ENCODE measurements around the gene ZSCAN25. TPM values are rescaled to one million over a fixed set of nuclear protein-coding genes. Genes with fewer than 3 reads are reported as not detected.

The ZSCAN25 gene
- total RNA-seq, 2 donors from 2014 or later: 22.2 to 23.1 TPM

DNA sequence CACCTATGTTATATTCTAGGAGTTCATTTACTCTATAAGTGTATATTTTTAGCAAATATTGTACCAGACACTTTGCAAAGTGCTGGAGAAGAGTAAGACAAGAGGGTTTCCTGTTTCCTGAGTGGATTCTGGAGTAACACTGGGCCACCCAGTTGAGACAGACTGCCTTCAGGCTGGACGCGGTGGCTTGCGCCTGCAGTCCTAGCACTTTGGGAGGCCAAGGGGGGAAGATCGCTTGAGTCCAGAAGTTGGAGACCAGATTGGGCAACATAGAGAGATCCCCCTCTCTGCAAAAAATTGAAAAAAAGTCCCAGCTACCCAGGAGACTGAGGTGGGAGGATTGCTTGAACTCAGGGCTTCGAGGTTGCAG, 772 bp upstream of the ZSCAN25 start:
- 99 to 100% methylated on average over 1 to 5 of the region's 5 CpGs for WGBS, 2 experiments (ENCODE audit: insufficient coverage in 1 of 2, insufficient read length in 1 of 2)

GRCh38 chr7:99617192-99617781, 541 bp downstream of the ZSCAN25 start:
- 18 to 20% methylated on average over 22 of the region's 22 CpGs for WGBS, 2 experiments (ENCODE audit: insufficient coverage in 1 of 2, insufficient read length in 1 of 2)
- peak overlapping the region; percentile 88 for H3K4me3 Mint-ChIP-seq
- peak overlapping the region; percentile 69 for H3K27ac ChIP-seq (ENCODE audit: low read depth, low read length)
- TF ChIP-seq CTCF (conservative IDR thresholded peaks at IDR 0.05): no peak
- peaks cover 16% of the 10 kb centered on the region for H3K4me1 Mint-ChIP-seq
- DNase-seq: peak; percentile 79
- peak overlapping the region; percentile 98 for H3K27ac Mint-ChIP-seq
- H3K9me3 Mint-ChIP-seq: peaks cover 2% of the 10 kb centered on the region
- H3K9ac ChIP-seq (ENCODE audit: extremely low read depth, low read length, poor library complexity, severe bottlenecking): peak overlapping the region; percentile 85
- H3K36me3 Mint-ChIP-seq (ENCODE audit: low read depth): peaks cover 39% of the 10 kb centered on the region
- no peaks in the 10 kb centered on the region for H3K9me3 ChIP-seq (ENCODE audit: control insufficient read depth, low read length)
- H3K27me3 Mint-ChIP-seq (ENCODE audit: insufficient read depth): peaks cover 20% of the 10 kb centered on the region
- no peaks in the 10 kb centered on the region for H3K27me3 ChIP-seq (ENCODE audit: control insufficient read depth, insufficient read depth, low read length, poor library complexity, severe bottlenecking)
- peaks cover 5% of the 10 kb centered on the region for H3K4me1 ChIP-seq (ENCODE audit: control insufficient read depth, insufficient read depth, low read length)
- peaks cover 41% of the 10 kb centered on the region for H3K36me3 ChIP-seq (ENCODE audit: control insufficient read depth, insufficient read depth, low read length)
- peak overlapping the region; percentile 92 for H3K4me3 ChIP-seq (ENCODE audit: low read length)

More for the DNA sequence above, 772 bp upstream of the ZSCAN25 start:
- Histone ChIP-seq H3K9me3 (ENCODE audit: control insufficient read depth, low read length) (no peaks in the 10 kb centered on the region), H3K36me3 (ENCODE audit: control insufficient read depth, insufficient read depth, low read length) (peaks cover 28% of the 10 kb centered on the region), H3K27me3 (ENCODE audit: control insufficient read depth, insufficient read depth, low read length, poor library complexity, severe bottlenecking) (no peaks in the 10 kb centered on the region), H3K4me3 (ENCODE audit: low read length) (peak overlapping the region; percentile 92), H3K4me1 (ENCODE audit: control insufficient read depth, insufficient read depth, low read length) (peaks cover 5% of the 10 kb centered on the region), H3K27ac (ENCODE audit: low read depth, low read length) (no peak overlapping the region), H3K9ac (ENCODE audit: extremely low read depth, low read length, poor library complexity, severe bottlenecking) (no peak overlapping the region)
- Mint-ChIP-seq H3K27me3 (ENCODE audit: insufficient read depth) (peaks cover 33% of the 10 kb centered on the region), H3K4me1 (peaks cover 14% of the 10 kb centered on the region), H3K9me3 (peaks cover 2% of the 10 kb centered on the region), H3K4me3 (peak overlapping the region; percentile 88), H3K27ac (peak overlapping the region; percentile 98), H3K36me3 (ENCODE audit: low read depth) (peaks cover 28% of the 10 kb centered on the region)
- DNase-seq: no peak
- no peak for TF ChIP-seq CTCF (conservative IDR thresholded peaks at IDR 0.05)

DNA sequence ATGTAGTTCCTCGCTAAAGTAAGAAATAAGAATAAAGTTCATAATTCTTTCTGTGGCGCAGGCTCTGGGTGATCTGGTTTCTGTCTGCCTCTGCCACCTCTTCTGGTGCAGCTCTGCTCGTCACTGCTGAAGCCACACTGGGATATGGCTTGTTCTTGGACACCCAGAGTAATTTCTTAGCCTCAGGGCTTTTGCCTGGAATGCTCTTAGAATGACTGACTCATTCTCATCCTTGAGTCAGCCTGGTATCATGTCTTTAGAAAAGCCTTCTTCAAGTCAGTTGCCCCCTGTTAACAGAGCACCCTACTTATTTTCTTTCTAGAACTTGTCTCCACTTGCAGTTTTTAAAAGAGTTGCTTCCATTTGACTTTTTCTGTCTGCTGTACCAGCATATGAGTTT, 2.0 kb downstream of the ZSCAN25 start:
- H3K4me3 Mint-ChIP-seq: peak overlapping the region; percentile 88
- H3K27ac Mint-ChIP-seq: no peak overlapping the region
- TF ChIP-seq CTCF (conservative IDR thresholded peaks at IDR 0.05): no peak
- 95 to 96% methylated on average over 3 of the region's 3 CpGs for WGBS, 2 experiments (ENCODE audit: insufficient coverage in 1 of 2, insufficient read length in 1 of 2)
- Histone ChIP-seq H3K27ac (ENCODE audit: low read depth, low read length) (no peak overlapping the region), H3K27me3 (ENCODE audit: control insufficient read depth, insufficient read depth, low read length, poor library complexity, severe bottlenecking) (no peaks in the 10 kb centered on the region), H3K9ac (ENCODE audit: extremely low read depth, low read length, poor library complexity, severe bottlenecking) (no peak overlapping the region), H3K4me1 (ENCODE audit: control insufficient read depth, insufficient read depth, low read length) (peaks cover 5% of the 10 kb centered on the region), H3K4me3 (ENCODE audit: low read length) (peak overlapping the region; percentile 92), H3K9me3 (ENCODE audit: control insufficient read depth, low read length) (no peaks in the 10 kb centered on the region), H3K36me3 (ENCODE audit: control insufficient read depth, insufficient read depth, low read length) (peaks cover 53% of the 10 kb centered on the region)
- peaks cover 50% of the 10 kb centered on the region for H3K36me3 Mint-ChIP-seq (ENCODE audit: low read depth)
- H3K27me3 Mint-ChIP-seq (ENCODE audit: insufficient read depth): peaks cover 13% of the 10 kb centered on the region
- H3K9me3 Mint-ChIP-seq: peaks cover 2% of the 10 kb centered on the region
- no peak for DNase-seq
- peaks cover 16% of the 10 kb centered on the region for H3K4me1 Mint-ChIP-seq
